ENCODE measurements around the gene SCFD2.
"Not testable (repeated sequence)": the region's sequence is repeated elsewhere in the genome, so short reads cannot be mapped to it uniquely, and the experiment has no call there.

Gene SCFD2

GRCh38 chr4:53094040-53094439, 271.8 kb downstream of the SCFD2 start:
- DNase-seq, result no peak

- DNase-seq, result no peak
Observed at GRCh38 chr4:53089936-53090729, 275.7 kb downstream of the SCFD2 start.

- no peak for DNase-seq
Observed at GRCh38 chr4:53088152-53088551, 277.7 kb downstream of the SCFD2 start.

- DNase-seq, result no peak
Observed at GRCh38 chr4:53076374-53076958, 289.4 kb downstream of the SCFD2 start.

- DNase-seq, result no peak
Observed at GRCh38 chr4:53075162-53075785, 290.6 kb downstream of the SCFD2 start.

GRCh38 chr4:53068755-53069330, 297.0 kb downstream of the SCFD2 start:
- DNase-seq, result no peak

- no peak for DNase-seq
Observed at GRCh38 chr4:53067125-53067802, 298.6 kb downstream of the SCFD2 start.

GRCh38 chr4:53066155-53066554, 299.7 kb downstream of the SCFD2 start:
- no peak for DNase-seq

- no peak for DNase-seq
Observed at GRCh38 chr4:53064609-53065008, 301.3 kb downstream of the SCFD2 start.

GRCh38 chr4:53061091-53061850, 304.6 kb downstream of the SCFD2 start:
- no peak for DNase-seq

- DNase-seq, result no peak
Observed at GRCh38 chr4:53060278-53060677, 305.6 kb downstream of the SCFD2 start.

- no peak for DNase-seq
Observed at GRCh38 chr4:53059871-53060270, 306.0 kb downstream of the SCFD2 start.

GRCh38 chr4:53059256-53059655, 306.6 kb downstream of the SCFD2 start:
- no peak for DNase-seq

- no peak for DNase-seq
Observed at GRCh38 chr4:53057679-53058078, 308.2 kb downstream of the SCFD2 start.

GRCh38 chr4:53057108-53057507, 308.8 kb downstream of the SCFD2 start:
- DNase-seq, result not testable (repeated sequence)

GRCh38 chr4:53055716-53056403, 310.0 kb downstream of the SCFD2 start:
- DNase-seq, result no peak

- no peak for DNase-seq
Observed at GRCh38 chr4:53055274-53055673, 310.6 kb downstream of the SCFD2 start.

GRCh38 chr4:53050361-53050774, 315.5 kb downstream of the SCFD2 start:
- DNase-seq, result no peak

GRCh38 chr4:53049528-53049927, 316.3 kb downstream of the SCFD2 start:
- DNase-seq, result no peak

GRCh38 chr4:53044651-53044960, 321.3 kb downstream of the SCFD2 start:
- no peak for DNase-seq

GRCh38 chr4:53043891-53044650, 321.8 kb downstream of the SCFD2 start:
- no peak for DNase-seq
